ENCODE results near the gene ZNF70. TPM values are rescaled to one million over a fixed set of nuclear protein-coding genes. Genes with fewer than 3 reads are reported as not detected.

The ZNF70 gene
- total and polyA plus RNA-seq, 9 of the 15 experiments (the other 6 are each of a cell fraction or from before 2014, with no cell fraction given), result 0.14 to 3.3 (median 1.4) TPM

DNA sequence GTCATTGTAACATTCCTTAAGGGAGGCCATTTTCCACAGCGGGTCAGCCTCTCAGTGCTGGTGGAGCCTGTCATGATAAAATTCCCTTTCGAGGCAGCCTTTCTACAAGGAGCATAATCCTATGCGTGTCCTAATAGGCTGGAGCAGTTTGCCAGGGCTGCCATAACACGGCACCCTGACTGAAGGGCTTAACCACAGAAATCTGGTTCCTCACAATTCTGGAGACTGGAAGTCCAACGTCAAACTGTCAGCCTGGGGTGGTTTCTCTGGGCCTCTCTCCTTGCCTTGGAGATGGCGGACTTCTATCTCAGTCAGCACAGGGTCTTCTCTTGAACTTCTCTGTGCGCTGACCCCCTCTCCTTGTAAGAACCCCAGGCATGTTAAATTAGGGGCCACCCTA is 61.5 kb downstream of the ZNF70 start:
- H2AFZ ChIP-seq (ENCODE audit: low read depth, low read length), result no peak overlapping the region
- in situ Hi-C loops (cut with MboI), result no loop called here
- intact Hi-C loops (cut with micrococcal nuclease), result no loop called here
- no peak overlapping the region for H3K4me3 ChIP-seq
- DNase-seq (ENCODE audit: extremely low read depth in 1 of 4, low spot score in 3 of 4), result no peak
- H3K79me2 ChIP-seq (ENCODE audit: control insufficient read depth, insufficient read depth, low read length), result no peaks in the 10 kb centered on the region
- ATAC-seq, result no peak
- H3K27ac ChIP-seq (ENCODE audit: extremely low read depth, low read depth, low read length), result no peak overlapping the region
- H3K9me1 ChIP-seq (ENCODE audit: control insufficient read depth, insufficient read depth, low read length), result no peaks in the 10 kb centered on the region
- H3K9me3 ChIP-seq (replicated peaks; ENCODE audit: control insufficient read depth, insufficient read depth, low read depth, low read length), result no peaks in the 10 kb centered on the region
- ChIA-PET POLR2A (no interaction called here), CTCF (ENCODE audit: low intra/inter-chr PET ratio) (no interaction called here)
- H4K20me1 ChIP-seq (replicated peaks; ENCODE audit: control insufficient read depth, insufficient read depth, low read length), result no peaks in the 10 kb centered on the region
- no peaks in the 10 kb centered on the region for H3K27me3 ChIP-seq (ENCODE audit: control insufficient read depth in 2 of 2, insufficient read depth in 2 of 2, low read length in 2 of 2)
- no peak overlapping the region for H3K9ac ChIP-seq (ENCODE audit: insufficient read depth in 1 of 2, low read depth in 2 of 2, low read length in 2 of 2)
- H3K36me3 ChIP-seq (ENCODE audit: control insufficient read depth, insufficient read depth, low read length), result peaks cover 18% of the 10 kb centered on the region; the same call in 2 of the 3 replicates
- BruUV-seq (replicated peaks), result no TSS peak
- TF ChIP-seq TRIM24 (IDR thresholded peaks at IDR 0.05) (no peak), HNRNPUL1 (IDR thresholded peaks at IDR 0.05; ENCODE audit: low read length) (no peak), NELFE (IDR thresholded peaks at IDR 0.05; ENCODE audit: insufficient read depth, insufficient read length) (no peak), CEBPG (CRISPR knock-in tag; IDR thresholded peaks at IDR 0.05) (no peak), CEBPG (tag; conservative IDR thresholded peaks at IDR 0.05 in 1 of 2, IDR thresholded peaks at IDR 0.05 in 1 of 2) (no peak), ZNF561 (CRISPR knock-in tag; conservative IDR thresholded peaks at IDR 0.05) (no peak)
- TF ChIP-seq, protein P1, sequence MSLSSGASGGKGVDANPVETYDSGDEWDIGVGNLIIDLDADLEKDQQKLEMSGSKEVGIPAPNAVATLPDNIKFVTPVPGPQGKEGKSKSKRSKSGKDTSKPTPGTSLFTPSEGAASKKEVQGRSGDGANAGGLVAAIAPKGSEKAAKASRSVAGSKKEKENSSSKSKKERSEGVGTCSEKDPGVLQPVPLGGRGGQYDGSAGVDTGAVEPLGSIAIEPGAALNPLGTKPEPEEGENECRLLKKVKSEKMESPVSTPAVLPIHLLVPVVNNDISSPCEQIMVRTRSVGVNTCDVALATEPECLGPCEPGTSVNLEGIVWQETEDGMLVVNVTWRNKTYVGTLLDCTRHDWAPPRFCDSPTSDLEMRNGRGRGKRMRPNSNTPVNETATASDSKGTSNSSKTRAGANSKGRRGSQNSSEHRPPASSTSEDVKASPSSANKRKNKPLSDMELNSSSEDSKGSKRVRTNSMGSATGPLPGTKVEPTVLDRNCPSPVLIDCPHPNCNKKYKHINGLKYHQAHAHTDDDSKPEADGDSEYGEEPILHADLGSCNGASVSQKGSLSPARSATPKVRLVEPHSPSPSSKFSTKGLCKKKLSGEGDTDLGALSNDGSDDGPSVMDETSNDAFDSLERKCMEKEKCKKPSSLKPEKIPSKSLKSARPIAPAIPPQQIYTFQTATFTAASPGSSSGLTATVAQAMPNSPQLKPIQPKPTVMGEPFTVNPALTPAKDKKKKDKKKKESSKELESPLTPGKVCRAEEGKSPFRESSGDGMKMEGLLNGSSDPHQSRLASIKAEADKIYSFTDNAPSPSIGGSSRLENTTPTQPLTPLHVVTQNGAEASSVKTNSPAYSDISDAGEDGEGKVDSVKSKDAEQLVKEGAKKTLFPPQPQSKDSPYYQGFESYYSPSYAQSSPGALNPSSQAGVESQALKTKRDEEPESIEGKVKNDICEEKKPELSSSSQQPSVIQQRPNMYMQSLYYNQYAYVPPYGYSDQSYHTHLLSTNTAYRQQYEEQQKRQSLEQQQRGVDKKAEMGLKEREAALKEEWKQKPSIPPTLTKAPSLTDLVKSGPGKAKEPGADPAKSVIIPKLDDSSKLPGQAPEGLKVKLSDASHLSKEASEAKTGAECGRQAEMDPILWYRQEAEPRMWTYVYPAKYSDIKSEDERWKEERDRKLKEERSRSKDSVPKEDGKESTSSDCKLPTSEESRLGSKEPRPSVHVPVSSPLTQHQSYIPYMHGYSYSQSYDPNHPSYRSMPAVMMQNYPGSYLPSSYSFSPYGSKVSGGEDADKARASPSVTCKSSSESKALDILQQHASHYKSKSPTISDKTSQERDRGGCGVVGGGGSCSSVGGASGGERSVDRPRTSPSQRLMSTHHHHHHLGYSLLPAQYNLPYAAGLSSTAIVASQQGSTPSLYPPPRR (CRISPR knock-in tag; IDR thresholded peaks at IDR 0.05; ENCODE audit: borderline replicate concordance), result no peak
- TF ChIP-seq, protein P2, sequence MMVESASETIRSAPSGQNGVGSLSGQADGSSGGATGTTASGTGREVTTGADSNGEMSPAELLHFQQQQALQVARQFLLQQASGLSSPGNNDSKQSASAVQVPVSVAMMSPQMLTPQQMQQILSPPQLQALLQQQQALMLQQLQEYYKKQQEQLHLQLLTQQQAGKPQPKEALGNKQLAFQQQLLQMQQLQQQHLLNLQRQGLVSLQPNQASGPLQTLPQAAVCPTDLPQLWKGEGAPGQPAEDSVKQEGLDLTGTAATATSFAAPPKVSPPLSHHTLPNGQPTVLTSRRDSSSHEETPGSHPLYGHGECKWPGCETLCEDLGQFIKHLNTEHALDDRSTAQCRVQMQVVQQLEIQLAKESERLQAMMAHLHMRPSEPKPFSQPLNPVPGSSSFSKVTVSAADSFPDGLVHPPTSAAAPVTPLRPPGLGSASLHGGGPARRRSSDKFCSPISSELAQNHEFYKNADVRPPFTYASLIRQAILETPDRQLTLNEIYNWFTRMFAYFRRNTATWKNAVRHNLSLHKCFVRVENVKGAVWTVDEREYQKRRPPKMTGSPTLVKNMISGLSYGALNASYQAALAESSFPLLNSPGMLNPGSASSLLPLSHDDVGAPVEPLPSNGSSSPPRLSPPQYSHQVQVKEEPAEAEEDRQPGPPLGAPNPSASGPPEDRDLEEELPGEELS (CRISPR knock-in tag; IDR thresholded peaks at IDR 0.05; ENCODE audit: borderline replicate concordance), result no peak
- 81% methylated on average over 7 of the region's 7 CpGs for WGBS (ENCODE audit: insufficient coverage, low coverage, missing lambda C conversion rate)
- peaks cover 12 to 13% of the 10 kb centered on the region in 2 experiments; a peak in 4 of 5 replicates for H3K4me1 ChIP-seq (replicated peaks in 1 of 2; ENCODE audit: control insufficient read depth in 2 of 2, insufficient read depth in 2 of 2, low read length in 2 of 2)
- no peak for FAIRE-seq
- H3K4me2 ChIP-seq (ENCODE audit: insufficient read depth, low read length), result no peak overlapping the region

All from K562 (cell line).